Measurements from ENCODE around the gene PEX16. TPM values are rescaled to one million over a fixed set of nuclear protein-coding genes. Genes with fewer than 3 reads are reported as not detected.

Gene PEX16
- total RNA-seq, 1 donor from 2014 or later = 47.1 TPM

DNA sequence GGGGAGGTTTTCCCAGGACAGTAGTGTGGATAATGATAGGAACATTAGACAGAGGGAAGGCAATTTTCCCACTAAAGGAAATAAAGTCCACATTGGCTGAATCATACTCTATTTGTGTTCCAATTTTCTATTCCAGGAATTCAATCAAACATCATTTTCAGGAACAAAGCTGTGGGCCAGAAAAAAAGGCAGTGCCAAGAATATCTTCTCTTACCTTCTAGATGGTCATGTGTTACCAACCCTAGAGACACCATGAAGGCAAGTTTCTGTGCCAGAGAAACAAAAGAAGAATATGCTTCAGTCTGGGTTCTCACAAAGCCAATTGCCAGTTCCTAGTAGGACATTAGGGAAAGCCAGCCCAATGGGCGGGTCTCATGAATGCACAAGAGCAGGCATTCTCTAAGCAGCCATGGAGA is 32.3 kb upstream of the PEX16 start:
- no peaks in the 10 kb centered on the region for H3K27me3 ChIP-seq (ENCODE audit: control insufficient read depth, insufficient read depth, low read length)
- TF ChIP-seq, protein P1, sequence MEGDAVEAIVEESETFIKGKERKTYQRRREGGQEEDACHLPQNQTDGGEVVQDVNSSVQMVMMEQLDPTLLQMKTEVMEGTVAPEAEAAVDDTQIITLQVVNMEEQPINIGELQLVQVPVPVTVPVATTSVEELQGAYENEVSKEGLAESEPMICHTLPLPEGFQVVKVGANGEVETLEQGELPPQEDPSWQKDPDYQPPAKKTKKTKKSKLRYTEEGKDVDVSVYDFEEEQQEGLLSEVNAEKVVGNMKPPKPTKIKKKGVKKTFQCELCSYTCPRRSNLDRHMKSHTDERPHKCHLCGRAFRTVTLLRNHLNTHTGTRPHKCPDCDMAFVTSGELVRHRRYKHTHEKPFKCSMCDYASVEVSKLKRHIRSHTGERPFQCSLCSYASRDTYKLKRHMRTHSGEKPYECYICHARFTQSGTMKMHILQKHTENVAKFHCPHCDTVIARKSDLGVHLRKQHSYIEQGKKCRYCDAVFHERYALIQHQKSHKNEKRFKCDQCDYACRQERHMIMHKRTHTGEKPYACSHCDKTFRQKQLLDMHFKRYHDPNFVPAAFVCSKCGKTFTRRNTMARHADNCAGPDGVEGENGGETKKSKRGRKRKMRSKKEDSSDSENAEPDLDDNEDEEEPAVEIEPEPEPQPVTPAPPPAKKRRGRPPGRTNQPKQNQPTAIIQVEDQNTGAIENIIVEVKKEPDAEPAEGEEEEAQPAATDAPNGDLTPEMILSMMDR (IDR thresholded peaks at IDR 0.05; ENCODE audit: insufficient read depth, low read length, severe bottlenecking) = no peak
- no peak overlapping the region for H3K4me3 ChIP-seq (ENCODE audit: low read depth, low read length)
- H3K36me3 ChIP-seq (ENCODE audit: control insufficient read depth, insufficient read depth, low read length) = peaks cover 17% of the 10 kb centered on the region
- no peak for FAIRE-seq
- DNase-seq (ENCODE audit: low read depth) = no peak

DNA sequence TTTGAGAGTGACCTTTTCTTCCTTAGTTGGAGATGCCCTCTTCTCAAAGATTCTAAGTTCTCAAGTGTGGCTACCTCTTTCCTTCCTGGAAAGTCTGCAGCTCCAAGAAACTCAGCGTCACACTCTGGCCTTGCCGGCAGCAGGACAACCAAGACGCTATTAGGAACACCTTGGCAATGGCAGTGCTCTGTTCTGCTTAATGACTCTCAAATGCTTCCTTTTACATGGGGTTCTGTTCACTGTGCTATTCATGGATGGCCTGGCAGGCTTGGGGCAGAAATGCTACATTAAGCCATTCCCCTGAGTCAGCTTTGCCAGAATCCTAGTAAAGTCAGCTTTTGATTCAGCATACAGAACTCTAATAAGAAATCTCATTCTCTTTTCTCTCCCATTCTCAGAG is 30.7 kb upstream of the PEX16 start:
- FAIRE-seq (no peak), DNase-seq (ENCODE audit: low read depth) (no peak)
- Histone ChIP-seq H3K36me3 (ENCODE audit: control insufficient read depth, insufficient read depth, low read length) (peaks cover 17% of the 10 kb centered on the region), H3K27me3 (ENCODE audit: control insufficient read depth, insufficient read depth, low read length) (no peaks in the 10 kb centered on the region), H3K4me3 (ENCODE audit: low read depth, low read length) (no peak overlapping the region)
- TF ChIP-seq, protein P1 (IDR thresholded peaks at IDR 0.05; ENCODE audit: insufficient read depth, low read length, severe bottlenecking) = no peak

DNA sequence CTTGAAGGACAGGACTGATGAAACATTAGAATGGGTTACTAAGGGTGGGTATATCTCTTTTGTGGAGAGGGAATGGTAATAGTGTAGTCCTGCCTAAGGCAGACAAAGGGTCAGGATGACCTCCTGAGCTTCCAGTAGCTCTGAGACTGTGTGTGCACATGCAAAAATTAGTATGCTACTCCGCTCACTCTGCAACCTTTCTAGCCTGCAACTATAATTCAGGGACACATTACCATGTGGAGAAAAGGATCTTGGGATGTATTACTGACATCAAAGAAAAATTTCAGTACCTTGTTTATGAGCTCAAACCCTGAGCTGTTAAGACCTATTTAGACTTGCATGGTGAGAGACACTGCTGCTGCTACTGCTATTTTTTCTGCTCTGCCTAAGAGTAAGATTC is 30.2 kb upstream of the PEX16 start:
- TF ChIP-seq, protein P1 (IDR thresholded peaks at IDR 0.05; ENCODE audit: insufficient read depth, low read length, severe bottlenecking) = no peak
- Histone ChIP-seq H3K27me3 (ENCODE audit: control insufficient read depth, insufficient read depth, low read length) (no peaks in the 10 kb centered on the region), H3K4me3 (ENCODE audit: low read depth, low read length) (no peak overlapping the region), H3K36me3 (ENCODE audit: control insufficient read depth, insufficient read depth, low read length) (peaks cover 15% of the 10 kb centered on the region)
- DNase-seq (ENCODE audit: low read depth) = no peak
- no peak for FAIRE-seq

DNA sequence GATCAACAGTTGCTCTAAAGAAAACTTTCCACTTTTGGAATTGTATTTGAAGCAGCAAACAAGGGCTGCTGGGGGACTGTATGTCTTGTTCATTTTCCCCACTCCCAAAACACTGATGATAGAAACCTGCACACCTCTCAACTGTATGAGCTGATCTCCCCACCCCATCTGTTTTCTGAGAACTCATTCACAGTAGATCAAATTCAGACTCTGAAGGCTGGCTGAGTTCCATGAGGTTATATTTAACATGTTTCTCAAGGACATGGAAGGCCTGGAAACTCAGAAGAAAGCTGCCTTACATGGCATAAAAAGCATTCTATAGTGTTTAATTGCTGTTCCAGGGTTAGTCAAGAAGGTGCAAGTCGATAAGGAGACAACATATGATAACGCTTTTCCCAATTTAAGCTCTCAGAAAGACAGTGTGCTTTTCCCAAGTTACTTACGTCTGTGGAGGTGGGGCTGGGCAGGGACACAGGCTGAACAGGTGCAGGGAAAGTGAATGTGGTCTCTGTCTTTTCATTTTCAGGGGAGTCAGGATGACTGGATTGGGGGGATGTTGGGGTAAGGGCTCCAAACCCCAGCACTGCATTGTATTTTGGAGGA is 27.8 kb upstream of the PEX16 start:
- FAIRE-seq (peak; percentile 23), DNase-seq (ENCODE audit: low read depth) (no peak)
- no peaks in the 10 kb centered on the region for H3K27me3 ChIP-seq (ENCODE audit: control insufficient read depth, insufficient read depth, low read length)
- TF ChIP-seq, protein P1 (IDR thresholded peaks at IDR 0.05; ENCODE audit: insufficient read depth, low read length, severe bottlenecking) = no peak
- H3K36me3 ChIP-seq (ENCODE audit: control insufficient read depth, insufficient read depth, low read length) = peaks cover 15% of the 10 kb centered on the region
- no peak overlapping the region for H3K4me3 ChIP-seq (ENCODE audit: low read depth, low read length)

DNA sequence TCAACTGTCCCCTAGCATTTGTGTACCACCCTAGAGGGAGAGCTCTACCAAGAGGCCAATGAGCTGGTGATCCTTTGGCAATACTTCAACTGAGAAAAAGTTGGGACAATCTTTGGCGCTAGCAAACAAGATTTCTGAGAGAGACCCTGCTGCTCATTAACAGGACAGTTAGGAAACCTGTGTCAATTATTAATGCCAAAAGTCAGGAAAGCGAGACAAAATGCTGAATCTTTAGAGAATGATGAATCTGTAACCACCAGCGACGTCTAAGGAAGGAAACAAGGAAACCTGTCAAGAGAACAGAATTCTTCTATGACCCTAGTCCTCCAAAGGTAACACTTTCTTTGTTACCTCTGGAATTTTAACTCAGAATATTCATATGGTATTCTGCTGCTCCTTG is 24.7 kb upstream of the PEX16 start:
- Histone ChIP-seq H3K36me3 (ENCODE audit: control insufficient read depth, insufficient read depth, low read length) (peaks cover 7% of the 10 kb centered on the region), H3K4me3 (ENCODE audit: low read depth, low read length) (no peak overlapping the region), H3K27me3 (ENCODE audit: control insufficient read depth, insufficient read depth, low read length) (no peaks in the 10 kb centered on the region)
- FAIRE-seq = no peak
- TF ChIP-seq, protein P1 (IDR thresholded peaks at IDR 0.05; ENCODE audit: insufficient read depth, low read length, severe bottlenecking) = no peak
- no peak for DNase-seq (ENCODE audit: low read depth)

DNA sequence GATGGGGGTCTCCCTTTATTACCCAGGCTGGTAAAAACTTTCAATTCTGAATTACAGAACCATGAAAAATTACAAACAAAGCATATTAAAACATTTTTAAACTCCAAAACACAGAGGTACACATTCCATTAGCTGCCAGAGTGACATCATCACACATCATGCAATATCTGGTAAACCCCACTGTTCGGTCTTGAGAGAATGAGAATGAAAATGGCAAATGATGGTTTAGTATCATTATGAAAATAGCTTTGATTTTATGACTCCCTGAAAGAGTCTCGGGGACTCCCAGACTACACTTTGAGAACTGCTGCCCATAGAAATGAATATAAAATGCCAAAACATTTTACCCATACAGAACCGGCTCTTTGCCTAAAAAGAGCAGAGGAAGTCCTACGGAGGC is 23.6 kb upstream of the PEX16 start:
- FAIRE-seq = no peak
- Histone ChIP-seq H3K36me3 (ENCODE audit: control insufficient read depth, insufficient read depth, low read length) (peaks cover 5% of the 10 kb centered on the region), H3K27me3 (ENCODE audit: control insufficient read depth, insufficient read depth, low read length) (no peaks in the 10 kb centered on the region), H3K4me3 (ENCODE audit: low read depth, low read length) (no peak overlapping the region)
- TF ChIP-seq, protein P1 (IDR thresholded peaks at IDR 0.05; ENCODE audit: insufficient read depth, low read length, severe bottlenecking) = no peak
- DNase-seq (ENCODE audit: low read depth) = no peak

Data from bronchial epithelial cell (primary cell).